Measurements from ENCODE around the gene TAF5L. TPM values are rescaled to one million over a fixed set of nuclear protein-coding genes. Genes with fewer than 3 reads are reported as not detected.
"Not testable (repeated sequence)": the region's sequence is repeated elsewhere in the genome, so short reads cannot be mapped to it uniquely, and the experiment has no call there.

The TAF5L gene
- total and polyA plus RNA-seq, 2 of the 8 experiments (the other 6 are each of a cell fraction or from before 2014, with no cell fraction given) = 17.7 to 23.3 TPM

GRCh38 chr1:229623225-229623624 is 2.7 kb downstream of the TAF5L start (continued):
- no peak for TF ChIP-seq JUND (IDR thresholded peaks at IDR 0.05; ENCODE audit: low read length)
- TF ChIP-seq CTCF (IDR thresholded peaks at IDR 0.05; ENCODE audit: control extremely low read depth in 1 of 3, insufficient read depth in 1 of 3, low read depth in 1 of 3, low read length in 3 of 3) = no peak
- TF ChIP-seq CBX5 (IDR thresholded peaks at IDR 0.05; ENCODE audit: low read depth, low read length) = no peak
- no peak for TF ChIP-seq BACH1 (IDR thresholded peaks at IDR 0.05; ENCODE audit: low read length)
- no peak for TF ChIP-seq SIRT6 (IDR thresholded peaks at IDR 0.05; ENCODE audit: low read length)
- no peak for TF ChIP-seq SP1 (IDR thresholded peaks at IDR 0.05; ENCODE audit: low read depth, low read length)
- TF ChIP-seq BCL11A (IDR thresholded peaks at IDR 0.05; ENCODE audit: low read depth in 2 of 2, low read length in 2 of 2) = no peak
- TF ChIP-seq CBX8 (IDR thresholded peaks at IDR 0.05; ENCODE audit: borderline replicate concordance, low read depth, low read length) = no peak

- not testable (repeated sequence) for H2BK120ac ChIP-seq (replicated peaks; ENCODE audit: low read depth, low read length); H3K4me3 ChIP-seq (ENCODE audit: extremely low read depth in 1 of 4, insufficient read depth in 2 of 4, low read depth in 3 of 4, low read length in 4 of 4); H3K18ac ChIP-seq (ENCODE audit: extremely low read depth, low read length); H2AFZ ChIP-seq (ENCODE audit: low read length); H3K23ac ChIP-seq (ENCODE audit: insufficient read length); DNase-seq (ENCODE audit: low read depth in 1 of 2, low spot score in 2 of 2); H4K91ac ChIP-seq (replicated peaks; ENCODE audit: insufficient read length, low read length); H3K9me3 ChIP-seq (ENCODE audit: insufficient read depth in 2 of 2, low read depth in 1 of 2, low read length in 1 of 2); H4K8ac ChIP-seq (ENCODE audit: extremely low read depth, insufficient read depth, low read length); H2BK20ac ChIP-seq (ENCODE audit: low read length); H2BK12ac ChIP-seq (ENCODE audit: low read depth, low read length); H3K27me3 ChIP-seq (replicated peaks in 1 of 4; ENCODE audit: control insufficient read depth in 3 of 4, extremely low read depth in 1 of 4, insufficient read depth in 3 of 4, low read length in 3 of 4); H3K4me2 ChIP-seq (ENCODE audit: insufficient read depth in 1 of 2, low read depth in 2 of 2, low read length in 2 of 2); H3K27ac ChIP-seq (ENCODE audit: low read depth, low read length); H2AK5ac ChIP-seq (ENCODE audit: low read depth, low read length); H3K56ac ChIP-seq (replicated peaks; ENCODE audit: insufficient read length, low read depth, low read length); H3K9ac ChIP-seq (replicated peaks in 1 of 4; ENCODE audit: extremely low read depth in 1 of 4, low read depth in 3 of 4, low read length in 3 of 4); FAIRE-seq; H3K4ac ChIP-seq (replicated peaks; ENCODE audit: insufficient read length, low read depth, low read length); H3K14ac ChIP-seq (ENCODE audit: insufficient read length); H4K5ac ChIP-seq (ENCODE audit: insufficient read length, low read depth, low read length); H2BK15ac ChIP-seq (ENCODE audit: low read length); H2BK5ac ChIP-seq (ENCODE audit: low read depth, low read length); H3K36me3 ChIP-seq (ENCODE audit: control insufficient read depth in 2 of 4, insufficient read depth in 4 of 4, low read length in 3 of 4)
- 93% methylated on average over 10 of the region's 10 CpGs; no CpG with 5 or more reads in 1 of the 2 experiments for WGBS, 2 experiments (ENCODE audit: extremely low coverage in 1 of 2, insufficient coverage in 1 of 2, insufficient read length in 1 of 2, insufficient replicate concordance in 2 of 2, low coverage in 1 of 2, low lambda C conversion rate in 2 of 2, missing lambda C conversion rate in 1 of 2)
- Histone ChIP-seq H3K4me1 (replicated peaks in 1 of 4; ENCODE audit: control insufficient read depth in 3 of 4, insufficient read depth in 4 of 4, low read length in 3 of 4) (peaks cover 3 to 11% (median 5%) of the 10 kb centered on the region in 4 experiments; a peak in 6 of 7 replicates), H3K23me2 (ENCODE audit: low read depth, low read length) (peaks cover 10% of the 10 kb centered on the region), H3K79me2 (ENCODE audit: control insufficient read depth in 1 of 2, insufficient read depth in 2 of 2, low read length in 2 of 2) (peaks cover 18 to 88% of the 10 kb centered on the region in 2 experiments), H3K79me1 (ENCODE audit: low read depth, low read length) (peaks cover 23% of the 10 kb centered on the region), H4K20me1 (replicated peaks in 1 of 2; ENCODE audit: control insufficient read depth in 1 of 2, insufficient read depth in 2 of 2, low read length in 2 of 2) (peaks cover 5 to 12% of the 10 kb centered on the region in 2 experiments)
- POLR2A ChIA-PET (ENCODE audit: partially characterized antibody) = interaction anchor here (1.0 kb wide), 1 partner anchor 65 kb away, joined by 3 read pairs; no protein-coding TSS in a partner anchor
- CTCF ChIA-PET (ENCODE audit: partially characterized antibody) = interaction anchor here (0.5 to 2.7 kb wide), 3 partner anchors 8 to 64 kb away, joined by 4 to 14 read pairs (median 4); partner anchors contain the start of gene ABCB10
Measured at GRCh38 chr1:229622641-229623120, 3.2 kb downstream of the TAF5L start.
